ENCODE measurements around the gene PRSS57. TPM values are rescaled to one million over a fixed set of nuclear protein-coding genes. Genes with fewer than 3 reads are reported as not detected.

Gene PRSS57
- polyA plus RNA-seq, 3 donors: 0.16 to 1.4 (median 0.78) TPM

- Mint-ChIP-seq H3K27me3 (ENCODE audit: low read depth in 3 of 3) (peaks cover 0 to 2% (median 1%) of the 10 kb centered on the region in 3 donors), H3K27ac (no peak overlapping the region), H3K9me3 (peaks cover 0 to 6% (median 0%) of the 10 kb centered on the region in 7 donors), H3K4me3 (no peak overlapping the region), H3K36me3 (no peaks in the 10 kb centered on the region), H3K4me1 (peaks cover 3% of the 10 kb centered on the region)
- Histone ChIP-seq H4K20me1 (ENCODE audit: insufficient read depth, low read length) (no peaks in the 10 kb centered on the region), H3K4me2 (replicated peaks; ENCODE audit: extremely low read depth, low read length, poor library complexity, severe bottlenecking) (no peak overlapping the region), H3K79me2 (ENCODE audit: insufficient read depth, low read length) (no peaks in the 10 kb centered on the region), H3K27ac (ENCODE audit: low read depth in 1 of 2, low read length in 2 of 2) (no peak overlapping the region), H3K4me1 (ENCODE audit: control insufficient read depth in 1 of 2, insufficient read depth in 2 of 2, low read length in 2 of 2) (no peaks in the 10 kb centered on the region), H2AFZ (ENCODE audit: insufficient read depth, low read depth, low read length, poor library complexity, severe bottlenecking) (no peak overlapping the region), H3K36me3 (replicated peaks in 1 of 2; ENCODE audit: control insufficient read depth in 1 of 2, insufficient read depth in 2 of 2, low read length in 2 of 2) (no peaks in the 10 kb centered on the region), H3K9ac (ENCODE audit: insufficient read depth, low read length, poor library complexity, severe bottlenecking) (no peak overlapping the region), H3K9me3 (replicated peaks in 1 of 2; ENCODE audit: control insufficient read depth in 1 of 2, insufficient read depth in 1 of 2, low read length in 2 of 2) (no peaks in the 10 kb centered on the region), H3K27me3 (ENCODE audit: control insufficient read depth in 2 of 2, insufficient read depth in 2 of 2, low read length in 2 of 2) (no peaks in the 10 kb centered on the region), H3K4me3 (replicated peaks in 1 of 3; ENCODE audit: low read depth in 2 of 3, low read length in 3 of 3) (no peak overlapping the region)
- no peak for DNase-seq
- intact Hi-C loops (cut with micrococcal nuclease): no loop called here
- TF ChIP-seq CTCF (IDR thresholded peaks at IDR 0.05): no peak
- WGBS (ENCODE audit: insufficient coverage): 86% methylated on average over 17 of the region's 17 CpGs
Observed at GRCh38 chr19:688992-689391, 6.3 kb downstream of the PRSS57 start.

GRCh38 chr19:688214-688613, 7.0 kb downstream of the PRSS57 start:
- Mint-ChIP-seq H3K4me3 (no peak overlapping the region), H3K27ac (no peak overlapping the region), H3K9me3 (peaks cover 0 to 6% (median 0%) of the 10 kb centered on the region in 7 donors), H3K27me3 (ENCODE audit: low read depth in 3 of 3) (peaks cover 0 to 1% (median 0%) of the 10 kb centered on the region in 3 donors), H3K36me3 (no peaks in the 10 kb centered on the region), H3K4me1 (peaks cover 3% of the 10 kb centered on the region)
- H3K27me3 ChIP-seq (ENCODE audit: control insufficient read depth in 2 of 2, insufficient read depth in 2 of 2, low read length in 2 of 2): no peaks in the 10 kb centered on the region
- no peak overlapping the region for H2AFZ ChIP-seq (ENCODE audit: insufficient read depth, low read depth, low read length, poor library complexity, severe bottlenecking)
- H3K9me3 ChIP-seq (replicated peaks in 1 of 2; ENCODE audit: control insufficient read depth in 1 of 2, insufficient read depth in 1 of 2, low read length in 2 of 2): no peaks in the 10 kb centered on the region
- no peak overlapping the region for H3K27ac ChIP-seq (ENCODE audit: low read depth in 1 of 2, low read length in 2 of 2)
- no peak overlapping the region for H3K9ac ChIP-seq (ENCODE audit: insufficient read depth, low read length, poor library complexity, severe bottlenecking)
- no peak for DNase-seq
- no peaks in the 10 kb centered on the region for H3K4me1 ChIP-seq (ENCODE audit: control insufficient read depth in 1 of 2, insufficient read depth in 2 of 2, low read length in 2 of 2)
- H3K79me2 ChIP-seq (ENCODE audit: insufficient read depth, low read length): no peaks in the 10 kb centered on the region
- 96% methylated on average over 4 of the region's 15 CpGs for WGBS (ENCODE audit: insufficient coverage)
- no peak for TF ChIP-seq CTCF (IDR thresholded peaks at IDR 0.05)
- intact Hi-C loops (cut with micrococcal nuclease): no loop called here
- no peak overlapping the region for H3K4me2 ChIP-seq (replicated peaks; ENCODE audit: extremely low read depth, low read length, poor library complexity, severe bottlenecking)
- no peak overlapping the region for H3K4me3 ChIP-seq (replicated peaks in 1 of 3; ENCODE audit: low read depth in 2 of 3, low read length in 3 of 3)
- no peaks in the 10 kb centered on the region for H4K20me1 ChIP-seq (ENCODE audit: insufficient read depth, low read length)
- no peaks in the 10 kb centered on the region for H3K36me3 ChIP-seq (replicated peaks in 1 of 2; ENCODE audit: control insufficient read depth in 1 of 2, insufficient read depth in 2 of 2, low read length in 2 of 2)

All from CD14-positive monocyte (primary cell).